Prostate gland (tissue), 2 donors: ENCODE results near the gene FAM114A1. TPM values are rescaled to one million over a fixed set of nuclear protein-coding genes. Genes with fewer than 3 reads are reported as not detected.

Experiments used
- DNase-seq: peaks from one replicate; pipeline ENCODE4 v3.0.0-alpha.2; 2019; ENCODE audit warnings: low spot score
- H3K27ac ChIP-seq, 2 donors: fragments of 200-600 bp; sonication (generic); 2 replicates each; pipeline ENCODE4 v1.5.1; 2017 to 2019
- H3K27me3 ChIP-seq: fragments of 200-600 bp; sonication (generic); replicated peaks from 2 replicates; pipeline ENCODE4 v1.5.1; 2019; ENCODE audit not compliant: insufficient read depth
- H3K36me3 ChIP-seq, 2 donors: fragments of 200-600 bp; sonication (generic); 1 replicate in 1 of 2; 2 replicates in 1 of 2; pipeline versions ENCODE4 v1.5.1 to v1.8.1; 2017 to 2019
- H3K4me1 ChIP-seq: fragments of 200-600 bp; sonication (generic); replicated peaks from 2 replicates; pipeline ENCODE4 v1.5.1; 2019
- H3K4me3 ChIP-seq, 2 donors: fragments of 200-600 bp; sonication (generic); 2 replicates each; pipeline ENCODE4 v1.5.1; 2017 to 2019
- H3K9me3 ChIP-seq: fragments of 200-600 bp; sonication (generic); 2 replicates; pipeline ENCODE4 v1.5.1; 2017
- CTCF ChIP-seq, 4 experiments: fragments of 200-600 bp in 2 of 4; fragments of 450-650 bp in 2 of 4; sonication (generic) in 2 of 4; IDR thresholded peaks; 1 replicate in 3 of 4; 2 replicates in 1 of 4; pipeline ENCODE4 v1.5.1; 2016 to 2019; ENCODE audit warnings: antibody characterized with exemption in 4 of 4, mild to moderate bottlenecking in 2 of 4, moderate library complexity in 2 of 4
- POLR2A ChIP-seq: fragments of 450-650 bp; IDR thresholded peaks from one replicate; pipeline ENCODE4 v1.6.1; 2016; ENCODE audit warnings: antibody characterized with exemption, mild to moderate bottlenecking
- POLR2AphosphoS5 ChIP-seq: sonication (generic); formaldehyde crosslinking; IDR thresholded peaks from one replicate; pipeline ENCODE4 v1.6.1; 2017; ENCODE audit warnings: antibody characterized with exemption
- WGBS: methylation state at CpG from one replicate; pipeline ENCODE4 v1.1.5; 2018; 5-methylcytosine and 5-hydroxymethylcytosine counted together
- intact Hi-C: fragments of 100-400 bp; cut with DNase I; formaldehyde crosslinking; loops from one replicate; pipeline ENCODE4 v1.14.2; 2022
- total RNA-seq, 2 donors: library from RNA; depleted of rRNA; stranded (reverse); fragments of >200 nt; gene quantifications; one replicate each; pipeline ENCODE4 v1.1.0, GENCODE V29; 2016

FAM114A1 gene
- total RNA-seq, 2 donors from 2014 or later = 117 to 118 TPM

- intact Hi-C loops = no loop called here
Observed at GRCh38 chr4:38896940-38897339, 29.3 kb downstream of the FAM114A1 start.

GRCh38 chr4:38898245-38898644, 30.6 kb downstream of the FAM114A1 start:
- Histone ChIP-seq H3K4me1 (no peaks in the 10 kb centered on the region), H3K4me3 (no peak overlapping the region), H3K27me3 (no peaks in the 10 kb centered on the region), H3K36me3 (no peaks in the 10 kb centered on the region), H3K9me3 (no peaks in the 10 kb centered on the region), H3K27ac (no peak overlapping the region)
- TF ChIP-seq CTCF (IDR thresholded peaks at IDR 0.05) (no peak), POLR2AphosphoS5 (peak; percentile 58)
- WGBS = 69% methylated on average over 7 of the region's 7 CpGs
- intact Hi-C loops = no loop called here
- DNase-seq = peak; percentile 7

More at GRCh38 chr4:38896940-38897339, 29.3 kb downstream of the FAM114A1 start:
- no peaks in the 10 kb centered on the region for H3K36me3 ChIP-seq
- WGBS = 79% methylated on average over 1 of the region's 1 CpG
- H3K9me3 ChIP-seq = no peaks in the 10 kb centered on the region
- no peak for DNase-seq
- no peaks in the 10 kb centered on the region for H3K4me1 ChIP-seq
- H3K27ac ChIP-seq = no peak overlapping the region
- H3K4me3 ChIP-seq = no peak overlapping the region
- no peak for TF ChIP-seq POLR2A
- no peak for TF ChIP-seq CTCF (IDR thresholded peaks at IDR 0.05)
- no peak for TF ChIP-seq POLR2AphosphoS5
- H3K27me3 ChIP-seq = no peaks in the 10 kb centered on the region

- Histone ChIP-seq H3K27ac (no peak overlapping the region), H3K4me1 (no peaks in the 10 kb centered on the region), H3K36me3 (no peaks in the 10 kb centered on the region), H3K27me3 (no peaks in the 10 kb centered on the region), H3K9me3 (no peaks in the 10 kb centered on the region), H3K4me3 (no peak overlapping the region)
- TF ChIP-seq POLR2AphosphoS5 (no peak), CTCF (IDR thresholded peaks at IDR 0.05) (no peak), POLR2A (no peak)
- DNase-seq = no peak
- WGBS = 88% methylated on average over 5 of the region's 5 CpGs
- intact Hi-C loops = no loop called here
Observed at GRCh38 chr4:38902221-38902620, 34.6 kb downstream of the FAM114A1 start.

GRCh38 chr4:38902695-38903094, 35.1 kb downstream of the FAM114A1 start:
- no peak overlapping the region for H3K4me3 ChIP-seq
- intact Hi-C loops = no loop called here
- H3K36me3 ChIP-seq = no peaks in the 10 kb centered on the region
- H3K9me3 ChIP-seq = no peaks in the 10 kb centered on the region
- DNase-seq = no peak
- H3K27ac ChIP-seq = no peak overlapping the region
- no peaks in the 10 kb centered on the region for H3K27me3 ChIP-seq
- no peaks in the 10 kb centered on the region for H3K4me1 ChIP-seq
- TF ChIP-seq POLR2A = no peak
- no peak for TF ChIP-seq POLR2AphosphoS5
- TF ChIP-seq CTCF (IDR thresholded peaks at IDR 0.05) = peak in 2 of 4 experiments; percentile 42 to 46

GRCh38 chr4:38904090-38904666, 36.6 kb downstream of the FAM114A1 start:
- DNase-seq = no peak
- H3K27me3 ChIP-seq = no peaks in the 10 kb centered on the region
- WGBS = 83% methylated on average over 10 of the region's 10 CpGs
- no peak for TF ChIP-seq CTCF (IDR thresholded peaks at IDR 0.05)
- no peak overlapping the region for H3K27ac ChIP-seq
- no peaks in the 10 kb centered on the region for H3K9me3 ChIP-seq
- H3K4me1 ChIP-seq = no peaks in the 10 kb centered on the region
- H3K4me3 ChIP-seq = no peak overlapping the region
- intact Hi-C loops = loop anchor here (2.0 kb wide), 1 partner anchor 231 kb away; no protein-coding TSS in a partner anchor
- no peaks in the 10 kb centered on the region for H3K36me3 ChIP-seq
